HG03280 (cell line): ENCODE results near the gene AFAP1L1.

Experiments
- ATAC-seq: cut with Tn5 transposase; IDR thresholded peaks from one replicate; pipeline ENCODE4 v1.9.1; 2021; ENCODE audit warnings: mild to moderate bottlenecking, moderate library complexity; ENCODE audit not compliant: unreplicated experiment

The AFAP1L1 gene

GRCh38 chr5:149271716-149272563 is at the start of gene AFAP1L1:
Gene AFAP1L1, plus strand, starts transcription at chr5:149271859. Its CDS starts 110 bp downstream, at chr5:149271969.
- ATAC-seq, result no peak

GRCh38 chr5:149223081-149223848 is 48.4 kb upstream of the AFAP1L1 start:
- no peak for ATAC-seq

- ATAC-seq, result no peak
Measured at GRCh38 chr5:149224282-149224681, 47.4 kb upstream of the AFAP1L1 start.

DNA sequence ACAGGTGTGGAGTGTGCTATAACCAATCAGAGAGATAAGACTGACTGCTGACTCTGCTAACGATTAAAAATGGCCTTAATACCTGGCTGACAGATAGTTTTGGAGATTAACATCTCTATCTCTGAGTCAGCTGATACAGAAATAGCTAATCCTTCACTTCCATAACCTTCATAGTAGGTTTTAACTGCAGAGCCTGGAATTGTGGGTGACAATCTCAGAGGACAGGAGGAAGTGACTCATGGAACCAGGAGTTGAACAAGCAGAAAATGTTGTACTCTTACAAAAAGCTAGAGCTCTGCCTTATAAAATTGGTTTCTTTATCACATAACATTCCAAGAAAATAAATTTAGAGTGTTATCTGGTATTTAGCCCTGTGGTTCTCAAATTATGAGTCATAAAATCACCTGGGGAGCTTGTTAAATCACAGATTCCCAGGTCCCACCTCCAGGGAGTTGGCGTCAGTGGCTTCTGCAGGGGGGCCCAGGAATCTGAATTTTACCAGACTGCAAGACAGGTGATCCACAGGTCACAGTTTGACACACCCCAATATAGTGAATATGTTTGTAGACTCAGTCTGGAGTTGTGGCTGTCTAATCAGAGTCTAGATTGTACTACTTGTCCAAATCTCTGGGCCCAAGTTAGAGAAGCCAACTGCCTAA is 44.4 kb upstream of the AFAP1L1 start:
- no peak for ATAC-seq

- ATAC-seq, result no peak
Measured at GRCh38 chr5:149228618-149229297, 42.9 kb upstream of the AFAP1L1 start.

- no peak for ATAC-seq
Measured at GRCh38 chr5:149229298-149229937, 42.2 kb upstream of the AFAP1L1 start.

- no peak for ATAC-seq
Measured at GRCh38 chr5:149235841-149236240, 35.8 kb upstream of the AFAP1L1 start.

- no peak for ATAC-seq
Measured at GRCh38 chr5:149237662-149238061, 34.0 kb upstream of the AFAP1L1 start.

DNA sequence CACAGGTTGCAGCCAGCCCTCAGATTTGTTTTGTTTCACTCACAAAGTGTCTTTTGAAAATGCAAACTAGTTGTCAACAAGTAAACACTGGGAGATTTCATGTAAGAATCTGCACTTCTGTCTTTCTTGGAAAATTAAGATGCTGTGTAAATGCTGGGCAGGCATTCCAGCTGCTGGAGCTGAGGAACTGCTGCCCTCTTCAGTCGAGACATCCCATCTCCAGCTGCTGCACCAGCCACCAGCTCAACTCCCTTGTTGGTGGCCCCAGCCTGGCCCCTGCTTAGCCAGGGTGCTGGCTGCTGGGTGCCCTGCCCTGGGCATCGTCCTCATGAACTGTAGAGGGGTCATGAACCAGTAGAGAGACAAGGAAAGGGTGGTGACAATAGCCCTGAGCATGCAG is 33.1 kb upstream of the AFAP1L1 start:
- no peak for ATAC-seq

DNA sequence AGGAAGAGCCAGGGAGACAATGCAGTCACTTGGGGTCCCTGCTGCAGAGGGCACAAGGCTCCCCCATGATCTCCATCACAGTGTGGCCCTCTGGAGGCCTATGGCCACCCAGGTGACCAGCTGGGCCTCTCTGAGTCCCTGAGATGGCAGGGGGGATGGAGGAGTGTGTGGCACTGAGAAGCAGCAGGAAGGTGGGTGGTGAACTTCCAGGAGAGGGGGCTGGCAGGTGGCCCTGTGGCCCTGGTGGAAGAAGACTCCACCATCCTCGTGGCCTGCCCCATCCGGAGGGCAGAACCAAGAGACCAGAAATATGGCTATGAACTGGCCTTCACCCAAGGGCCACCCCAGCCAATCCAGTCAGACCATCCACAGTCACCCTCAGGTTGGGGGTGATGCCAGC is 31.7 kb upstream of the AFAP1L1 start:
- no peak for ATAC-seq

DNA sequence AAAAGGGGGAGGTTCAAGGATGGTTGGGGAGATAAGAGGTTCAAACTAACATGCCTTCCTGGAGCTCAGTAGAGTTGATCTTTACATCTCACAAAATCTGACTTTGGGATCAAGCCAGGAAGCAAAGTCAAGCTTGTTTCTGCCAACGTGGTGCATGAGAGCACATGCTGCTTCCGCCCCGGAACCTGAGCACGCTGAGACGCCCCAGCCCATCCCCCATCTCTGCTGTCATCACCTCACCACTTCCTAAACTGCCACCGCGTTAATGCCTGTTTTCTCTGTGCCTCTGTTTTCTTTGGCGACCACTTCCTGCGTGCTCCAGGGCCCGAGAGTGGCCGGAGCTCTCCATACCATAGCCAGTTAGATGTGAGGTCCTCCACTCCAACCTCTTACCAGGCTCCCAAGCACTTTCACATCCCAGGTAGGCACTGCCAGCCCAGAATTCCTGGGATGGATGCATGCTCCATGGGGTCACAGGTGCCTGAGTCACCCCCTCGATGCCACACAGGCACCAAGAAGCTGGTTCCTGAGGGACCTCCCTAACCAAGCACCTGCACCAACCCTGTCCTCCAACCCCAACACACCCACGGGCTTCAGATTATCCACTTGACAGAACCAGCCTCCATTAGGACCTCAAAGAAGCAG is 31.2 kb upstream of the AFAP1L1 start:
- no peak for ATAC-seq

- no peak for ATAC-seq
Measured at GRCh38 chr5:149242339-149242738, 29.3 kb upstream of the AFAP1L1 start.

DNA sequence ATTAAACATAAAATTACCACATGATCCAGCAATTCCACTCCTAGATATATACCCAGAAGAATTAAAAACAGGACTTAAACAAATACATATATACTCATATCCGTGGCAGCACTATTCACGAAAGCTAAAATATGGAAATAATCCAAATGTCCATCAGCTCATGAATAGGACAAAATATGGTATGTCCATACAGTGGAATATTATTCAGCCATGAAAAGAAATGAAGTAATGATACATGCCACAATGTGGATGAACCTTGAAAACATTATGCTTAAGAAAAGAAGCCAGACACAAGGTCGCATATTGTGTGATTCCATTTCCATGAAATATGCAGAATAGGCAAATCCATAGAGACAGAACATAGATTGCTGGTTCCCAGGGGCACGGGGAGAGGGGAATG is 24.8 kb upstream of the AFAP1L1 start:
- ATAC-seq, result no peak

- no peak for ATAC-seq
Measured at GRCh38 chr5:149247726-149248125, 23.9 kb upstream of the AFAP1L1 start.

DNA sequence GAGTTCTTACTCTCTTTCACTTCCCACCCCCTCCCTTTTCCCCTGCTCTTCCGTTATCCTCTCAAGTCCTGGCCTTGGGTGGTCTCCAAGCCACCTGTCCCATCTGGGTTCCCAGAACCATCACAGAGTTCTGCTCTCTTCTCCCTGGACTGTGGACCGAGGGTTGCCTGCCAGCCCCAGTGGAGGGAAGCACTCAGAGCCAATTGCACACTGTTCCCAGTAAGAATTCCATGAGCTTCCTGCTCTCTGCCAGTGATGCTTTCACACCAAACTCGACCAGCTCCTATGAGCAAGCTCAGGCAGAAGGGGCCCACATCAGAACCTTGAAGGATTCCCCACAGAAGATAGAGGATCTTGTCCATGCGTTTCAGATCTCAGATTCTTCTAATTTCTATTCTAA is 20.1 kb upstream of the AFAP1L1 start:
- no peak for ATAC-seq

DNA sequence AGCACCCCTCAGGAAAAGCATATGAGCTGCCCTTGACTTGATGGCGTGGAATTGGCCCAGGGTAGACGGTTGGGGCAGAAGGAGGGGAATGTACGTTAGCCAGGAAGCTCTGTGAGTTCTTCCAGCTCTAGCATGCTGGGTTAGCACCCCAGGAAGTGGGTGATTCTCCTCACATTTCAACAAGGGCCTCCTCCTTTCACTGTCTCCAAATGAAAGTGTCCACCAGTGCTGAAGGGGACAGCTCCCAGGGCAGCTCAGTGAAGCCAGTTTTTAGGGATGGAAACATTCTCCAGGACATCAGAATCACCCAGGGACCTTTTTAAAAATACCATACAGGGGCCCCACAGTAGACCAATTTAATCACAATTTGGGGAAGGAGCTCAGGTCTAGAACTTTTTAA is 17.2 kb upstream of the AFAP1L1 start:
- ATAC-seq, result no peak

DNA sequence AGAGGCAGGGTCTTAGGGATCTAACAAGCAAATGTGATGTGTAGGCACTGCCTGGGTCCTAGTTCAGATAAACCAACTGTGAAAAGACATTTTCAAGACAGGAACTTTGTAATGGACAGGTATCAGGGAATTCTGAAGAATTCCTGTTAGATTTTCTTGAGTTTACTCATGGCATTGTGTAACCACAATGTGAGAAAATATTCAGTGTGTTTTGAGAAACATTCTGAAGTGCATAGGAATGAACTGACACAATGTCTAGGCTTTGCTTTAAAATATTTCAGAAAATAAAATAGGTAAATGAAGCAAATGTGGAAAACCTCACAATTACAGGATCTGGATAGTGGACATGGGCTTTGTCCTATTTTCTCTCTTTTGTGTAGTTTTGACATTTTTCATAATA is 15.2 kb upstream of the AFAP1L1 start:
- no peak for ATAC-seq

GRCh38 chr5:149257131-149257530 is 14.5 kb upstream of the AFAP1L1 start:
- ATAC-seq, result no peak

- no peak for ATAC-seq
Measured at GRCh38 chr5:149257889-149258705, 13.6 kb upstream of the AFAP1L1 start.
